ENCODE data around the gene OR8G1.
"Not testable (repeated sequence)": the region's sequence is repeated elsewhere in the genome, so short reads cannot be mapped to it uniquely, and the experiment has no call there.

OR8G1 gene

DNA sequence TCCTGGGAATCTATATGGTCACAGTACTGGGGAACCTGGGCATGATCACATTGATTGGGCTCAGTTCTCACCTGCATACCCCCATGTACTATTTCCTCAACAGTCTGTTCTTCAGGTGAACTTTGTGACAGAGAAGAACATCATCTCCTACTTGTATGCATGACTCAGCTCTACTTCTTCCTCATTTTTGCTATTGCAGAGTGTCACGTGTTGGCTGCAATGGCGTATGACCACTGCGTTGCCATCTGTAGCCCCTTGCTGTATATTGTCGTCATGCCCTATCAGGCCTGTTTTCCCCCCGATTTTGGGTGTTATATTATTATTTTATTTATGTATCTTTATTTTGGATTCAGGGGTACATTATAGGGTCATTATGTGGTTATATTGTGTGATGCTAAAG is 2.4 kb upstream of the OR8G1 start:
- no peak for DNase-seq

DNA sequence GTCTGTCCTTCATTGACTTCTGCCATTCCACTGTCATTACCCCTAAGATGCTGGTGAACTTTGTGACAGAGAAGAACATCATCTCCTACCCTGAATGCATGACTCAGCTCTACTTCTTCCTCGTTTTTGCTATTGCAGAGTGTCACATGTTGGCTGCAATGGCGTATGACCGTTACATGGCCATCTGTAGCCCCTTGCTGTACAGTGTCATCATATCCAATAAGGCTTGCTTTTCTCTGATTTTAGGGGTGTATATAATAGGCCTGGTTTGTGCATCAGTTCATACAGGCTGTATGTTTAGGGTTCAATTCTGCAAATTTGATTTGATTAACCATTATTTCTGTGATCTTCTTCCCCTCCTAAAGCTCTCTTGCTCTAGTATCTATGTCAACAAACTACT is 9.0 kb downstream of the OR8G1 start:
- DNase-seq: not testable (repeated sequence)

DNA sequence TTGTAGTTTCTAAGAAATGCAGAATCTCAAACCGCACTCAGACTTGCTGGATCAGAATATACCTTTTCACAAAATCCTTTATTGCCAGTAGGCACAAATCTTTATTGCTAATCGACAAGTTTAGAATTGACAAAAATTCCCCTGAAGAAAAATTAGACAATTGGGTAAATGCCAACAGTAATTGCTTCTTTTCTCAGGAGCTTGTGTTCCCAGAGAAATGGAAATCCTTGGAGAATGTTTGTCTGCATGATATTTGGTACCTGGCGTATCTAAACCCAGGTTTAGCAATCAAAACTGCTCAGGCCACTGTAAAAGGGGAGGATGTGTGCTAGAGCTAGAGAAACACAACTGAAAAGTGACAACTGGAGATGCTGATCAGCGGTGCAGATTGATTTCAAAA is 15.2 kb downstream of the OR8G1 start, which contains the start of gene OR8G5:
OR8G5 (plus strand) TSS at position 301 of the 400 bp plus-strand sequence. CDS start 8,556 bp downstream, outside the sequence.
- no peak for DNase-seq

DNA sequence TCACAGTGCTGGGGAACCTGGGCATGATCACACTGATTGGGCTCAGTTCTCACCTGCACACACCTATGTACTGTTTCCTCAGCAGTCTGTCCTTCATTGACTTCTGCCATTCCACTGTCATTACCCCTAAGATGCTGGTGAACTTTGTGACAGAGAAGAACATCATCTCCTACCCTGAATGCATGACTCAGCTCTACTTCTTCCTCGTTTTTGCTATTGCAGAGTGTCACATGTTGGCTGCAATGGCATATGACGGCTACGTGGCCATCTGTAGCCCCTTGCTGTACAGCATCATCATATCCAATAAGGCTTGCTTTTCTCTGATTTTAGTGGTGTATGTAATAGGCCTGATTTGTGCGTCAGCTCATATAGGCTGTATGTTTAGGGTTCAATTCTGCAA is 24.1 kb downstream of the OR8G1 start:
- DNase-seq: not testable (repeated sequence)

DNA sequence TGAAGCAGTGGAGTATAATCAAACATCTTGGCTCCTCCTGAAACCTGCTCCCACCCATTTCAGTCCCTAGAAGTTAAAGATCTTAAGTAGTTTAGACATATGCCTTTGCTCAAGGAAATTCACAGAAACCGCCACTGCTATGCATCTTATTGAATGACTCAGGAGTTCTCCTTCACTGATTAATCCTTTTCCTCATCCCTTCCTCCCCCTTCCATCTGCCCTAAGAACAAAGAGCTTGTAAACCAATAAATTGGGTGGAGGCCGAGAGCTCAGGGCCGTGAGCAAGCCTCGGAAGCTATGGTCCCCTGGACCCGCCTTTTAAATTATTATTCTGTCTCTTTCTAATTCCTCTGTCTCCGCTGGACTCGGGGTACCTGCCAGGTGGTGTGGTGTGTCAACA is 30.0 kb downstream of the OR8G1 start:
- not testable (repeated sequence) for DNase-seq

DNA sequence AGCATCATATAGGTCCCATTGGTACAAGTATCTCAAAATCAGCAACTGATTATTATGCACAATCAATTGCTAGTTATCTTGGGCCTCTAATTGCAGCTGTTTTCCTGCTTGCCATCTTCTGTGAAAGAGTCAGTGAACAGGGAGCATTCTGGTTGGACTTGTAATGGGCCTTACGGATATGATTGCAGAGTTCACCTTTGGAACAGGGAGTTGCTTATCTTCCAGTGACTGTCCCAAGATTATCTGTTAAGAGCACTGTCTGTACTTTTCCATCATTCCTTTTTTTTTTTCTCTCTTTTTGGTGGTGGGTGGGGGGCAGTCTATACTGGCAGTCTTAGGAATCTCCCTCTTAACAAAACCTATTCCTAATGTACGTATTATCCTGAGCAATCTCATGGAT is 33.1 kb downstream of the OR8G1 start:
- DNase-seq: no peak

DNA sequence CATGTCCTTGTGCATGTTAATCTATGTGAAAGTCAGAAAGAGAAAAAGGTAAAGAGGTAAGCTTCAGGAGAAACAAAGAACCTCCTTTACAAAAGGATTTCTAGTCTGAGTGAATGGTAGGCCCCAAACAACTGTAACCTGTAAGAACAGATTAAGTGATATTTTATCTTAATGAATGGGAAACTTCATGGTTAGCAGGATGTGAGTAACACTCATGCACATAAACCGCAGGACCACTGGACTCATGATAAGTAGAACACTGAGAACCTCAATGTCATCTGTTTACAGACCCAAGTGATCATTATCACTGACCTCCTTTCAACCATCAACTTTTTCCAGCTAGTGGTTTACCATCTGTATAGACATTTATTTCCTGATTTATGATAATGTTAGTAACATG is 35.2 kb downstream of the OR8G1 start:
- DNase-seq: no peak

DNA sequence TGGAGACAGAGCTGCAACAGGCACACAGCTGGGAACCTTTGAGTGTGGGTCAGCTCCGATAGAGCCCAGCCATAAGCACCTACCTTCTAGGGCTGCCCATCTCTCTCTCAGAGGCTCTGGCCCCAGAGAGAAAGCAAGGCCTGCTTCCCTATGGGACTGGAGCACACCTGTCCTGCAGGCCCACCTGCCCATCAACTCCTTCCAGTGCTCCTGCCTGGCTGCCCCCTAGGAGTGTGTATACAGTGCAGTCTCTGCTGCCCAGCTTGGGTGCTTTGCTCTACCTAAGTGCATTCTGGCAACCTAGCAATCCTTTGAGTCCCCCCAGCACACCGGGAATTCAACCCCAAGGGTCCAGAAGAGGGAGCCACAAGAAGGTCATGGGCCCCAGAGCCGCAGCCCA is 36.3 kb downstream of the OR8G1 start:
- no peak for DNase-seq

DNA sequence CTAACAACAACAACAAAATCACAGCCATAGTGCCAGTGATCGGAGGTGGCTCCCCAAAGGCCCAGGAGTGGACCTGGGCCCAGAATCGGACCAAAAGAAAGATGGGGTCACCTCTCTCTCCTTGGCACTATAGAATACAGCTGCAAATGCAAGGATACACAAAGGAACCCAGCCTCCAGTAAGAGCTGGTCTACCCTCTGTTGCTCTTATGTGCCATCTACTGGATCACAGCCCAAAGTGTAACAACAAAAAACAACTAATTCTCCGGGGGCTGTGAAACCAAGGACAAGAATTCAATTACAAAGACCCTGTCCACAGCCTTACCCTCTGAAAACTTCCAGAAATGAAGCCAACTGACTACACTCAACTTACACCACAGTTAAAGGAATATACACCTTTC is 36.9 kb downstream of the OR8G1 start:
- no peak for DNase-seq

DNA sequence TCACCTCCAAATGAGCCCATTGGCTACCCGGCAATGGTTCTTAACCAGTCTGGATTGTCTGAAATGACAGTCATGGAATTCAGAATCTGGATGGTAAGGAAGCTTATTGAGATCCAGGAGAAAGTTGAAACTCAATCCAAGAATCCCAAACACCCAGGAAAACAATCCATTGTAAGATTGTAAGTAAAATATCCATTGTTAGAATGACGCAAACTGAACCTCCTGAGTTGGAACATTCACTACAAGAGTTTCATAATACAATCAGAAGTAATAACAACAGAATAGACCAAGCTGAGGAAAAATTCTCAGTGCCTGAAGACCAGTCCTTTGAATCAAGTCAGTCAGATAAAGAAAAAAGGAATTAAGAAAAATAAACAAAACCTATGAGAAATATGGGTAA is 37.4 kb downstream of the OR8G1 start:
- DNase-seq: no peak

DNA sequence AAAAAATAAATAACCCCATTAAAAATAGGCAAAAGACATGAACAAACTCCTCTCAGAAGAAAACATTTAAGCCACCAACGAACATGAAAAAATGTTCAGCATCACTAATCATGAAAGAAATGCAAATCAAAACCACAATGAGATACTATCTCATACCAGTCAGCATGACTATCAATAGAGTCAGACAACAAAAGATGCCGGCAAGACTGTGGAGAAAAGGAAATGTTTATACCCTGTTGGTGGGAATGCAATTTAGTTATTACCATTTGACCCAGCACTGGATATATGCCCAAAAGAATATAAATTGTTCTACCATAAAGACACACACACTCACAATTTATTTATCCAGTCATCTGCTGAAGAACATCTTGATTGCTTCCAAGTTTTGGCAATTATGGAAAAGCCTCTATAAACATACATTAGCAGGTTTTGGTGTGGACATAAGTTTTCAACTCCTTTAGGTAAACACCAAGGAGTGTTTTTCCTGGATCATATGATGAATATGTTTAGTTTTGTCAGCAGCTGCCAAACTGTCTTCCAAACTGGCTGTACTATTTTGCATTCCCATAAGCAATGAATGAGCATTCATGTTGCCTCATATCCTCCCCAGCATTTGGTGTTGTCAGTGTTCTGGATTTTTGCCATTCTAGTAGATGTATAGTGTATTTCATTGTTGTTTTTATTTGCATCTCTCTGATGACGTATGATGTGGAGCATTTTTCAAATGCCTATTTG is 44.9 kb downstream of the OR8G1 start:
- DNase-seq: no peak

DNA sequence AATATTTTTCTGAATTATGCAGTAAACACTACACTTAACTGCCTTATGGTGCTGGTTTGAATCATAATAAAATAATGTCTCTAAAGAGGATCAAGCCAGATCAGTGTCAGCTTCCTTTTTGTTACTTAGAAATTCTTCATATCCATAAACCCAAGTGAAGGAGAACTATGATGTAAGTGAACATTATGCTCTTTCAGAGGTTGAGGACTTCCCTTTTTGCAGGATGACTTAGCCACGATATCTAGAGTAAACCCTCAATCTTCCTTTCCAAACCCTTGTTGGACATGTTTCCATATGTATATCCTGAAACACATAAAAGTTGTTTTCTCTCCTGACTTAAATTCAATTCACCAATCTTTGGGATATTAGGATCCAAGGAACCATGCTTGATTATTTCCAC is 53.8 kb downstream of the OR8G1 start:
- no peak for DNase-seq

DNA sequence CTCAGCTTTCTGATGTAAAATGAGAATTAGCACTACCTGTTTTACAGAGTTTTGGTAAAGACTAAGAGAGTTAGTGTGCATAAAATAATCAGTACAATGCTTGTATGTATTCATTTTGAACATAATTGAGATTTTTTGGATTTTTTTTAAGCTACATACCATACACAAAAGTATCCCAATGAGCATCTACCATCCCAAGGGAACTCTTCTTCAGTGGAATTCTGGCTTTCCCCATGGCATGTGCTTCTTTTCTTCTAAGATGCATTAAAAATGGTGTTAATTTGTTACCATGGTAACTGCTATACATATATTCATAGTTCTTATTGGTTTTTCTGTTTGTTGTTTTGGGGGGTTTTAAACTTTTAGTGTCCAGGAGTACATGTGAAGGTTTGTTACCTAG is 55.1 kb downstream of the OR8G1 start:
- DNase-seq: no peak

DNA sequence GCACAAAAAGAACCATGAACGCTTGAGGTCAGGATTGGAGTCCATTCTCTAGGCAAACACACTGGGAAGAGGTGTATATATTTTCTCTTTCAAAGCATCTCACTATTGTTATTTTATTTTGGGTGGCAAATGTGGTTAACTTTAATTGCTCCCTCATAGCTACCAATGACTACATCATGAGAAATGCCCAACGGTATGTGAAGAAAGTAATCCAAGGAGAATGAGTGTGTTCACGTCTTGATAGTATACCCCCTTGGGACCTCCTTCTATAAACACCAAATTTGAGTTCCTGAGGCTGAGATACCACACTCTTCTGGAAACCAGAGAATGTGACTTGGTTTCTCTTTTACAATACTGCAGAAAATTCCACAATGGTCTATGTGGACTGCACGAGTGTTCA is 57.0 kb downstream of the OR8G1 start:
- DNase-seq: no peak

DNA sequence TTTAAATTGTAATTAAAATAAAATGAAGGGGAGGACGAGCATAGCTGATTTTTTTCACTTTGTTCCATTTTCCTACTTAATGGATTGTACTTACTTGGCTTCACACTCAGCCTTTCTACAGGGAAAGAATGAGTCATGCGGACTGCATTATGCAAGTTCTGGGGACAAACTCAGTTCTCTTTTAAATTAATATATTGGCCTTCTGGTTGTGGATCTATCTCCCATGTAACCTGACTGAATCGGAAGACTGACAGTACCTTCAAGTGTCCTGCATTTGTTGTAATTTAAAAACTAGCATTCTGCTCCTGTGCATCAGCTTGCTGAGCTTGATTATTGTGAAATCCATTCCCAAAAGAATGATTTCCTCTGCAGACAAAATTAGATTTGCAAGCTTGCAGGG is 60.7 kb downstream of the OR8G1 start:
- DNase-seq: no peak

DNA sequence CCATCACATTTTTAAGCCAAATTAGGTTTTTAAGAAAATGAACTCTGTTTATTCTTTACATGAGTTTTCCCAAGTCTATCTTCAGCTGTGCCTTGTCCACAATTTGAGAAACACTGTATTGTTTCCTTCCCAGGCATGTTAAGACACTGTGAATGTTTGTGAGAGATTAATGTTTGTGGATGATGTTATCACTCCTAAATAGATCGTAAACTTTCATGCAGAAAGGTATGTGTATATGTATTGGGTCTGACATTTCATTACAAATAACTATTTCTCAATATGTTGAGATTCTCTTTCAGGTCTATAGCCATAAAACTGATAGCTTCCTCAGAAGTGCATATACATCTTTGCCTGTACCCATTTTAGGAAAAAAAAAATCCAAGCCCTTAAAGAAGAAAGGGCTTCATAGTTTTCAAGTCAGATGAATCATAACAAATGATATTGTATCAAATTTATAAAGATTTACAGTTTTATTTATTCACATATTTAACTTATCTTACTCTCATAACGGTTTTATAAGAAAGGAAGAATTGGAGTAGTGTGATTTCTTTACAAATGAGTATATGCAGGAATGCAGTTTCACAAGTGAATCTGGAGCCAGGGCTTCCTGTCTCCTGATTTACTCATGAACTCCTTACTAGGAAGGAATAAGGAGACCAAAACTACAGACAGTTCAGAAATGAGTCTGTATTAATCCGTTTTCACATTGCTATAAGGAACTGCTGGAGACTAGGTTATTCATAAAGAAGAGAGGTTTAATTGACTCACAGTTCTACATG is 61.6 kb downstream of the OR8G1 start:
- no peak for DNase-seq
